A673 (cell line): ENCODE measurements around the gene GDF9. TPM values are rescaled to one million over a fixed set of nuclear protein-coding genes. Genes with fewer than 3 reads are reported as not detected.

Source experiments
- BruUV-seq: library from RNA; stranded (reverse); fragments of 400-500 nt; replicated peaks from 2 replicates; lab custom pipeline; 2021; lab: Mats Ljungman, UMichigan
- CTCF ChIA-PET: fragments of 300-600 bp; sonication (Branson Sonifier 250); formaldehyde crosslinking; loops from one replicate; lab custom pipeline; 2022; ENCODE audit warnings: antibody characterized with exemption; lab: Charles Lee
- POLR2A ChIA-PET: fragments of 300-600 bp; sonication (Branson Sonifier 250); formaldehyde crosslinking; loops from one replicate; lab custom pipeline; 2022; ENCODE audit warnings: antibody characterized with exemption; ENCODE audit not compliant: low non-redundant PET; lab: Charles Lee
- DNase-seq: peaks from one replicate; pipeline ENCODE4 v3.0.0-alpha.2; 2015; ENCODE audit warnings: low spot score
- H3K27ac ChIP-seq: fragments of 200-600 bp; sonication (generic); 2 replicates; pipeline ENCODE4 v1.5.1; 2016; ENCODE audit warnings: mixed run types, low read depth, mild to moderate bottlenecking, mixed read lengths, antibody characterized with exemption, low read length; ENCODE audit not compliant: poor library complexity, severe bottlenecking
- H3K27me3 ChIP-seq: fragments of 200-600 bp; sonication (generic); replicated peaks from 2 replicates; pipeline ENCODE4 v1.6.1; 2017; ENCODE audit warnings: mixed run types, low read depth, mild to moderate bottlenecking, mixed read lengths, antibody characterized with exemption, low read length; ENCODE audit not compliant: insufficient read depth, poor library complexity
- H3K36me3 ChIP-seq: fragments of 200-600 bp; sonication (generic); 2 replicates; pipeline ENCODE4 v1.6.1; 2016; ENCODE audit warnings: mixed run types, mild to moderate bottlenecking, mixed read lengths, antibody characterized with exemption, low read length; ENCODE audit not compliant: insufficient read depth, poor library complexity, severe bottlenecking
- H3K4me1 ChIP-seq: fragments of 200-600 bp; sonication (generic); 2 replicates; pipeline ENCODE4 v1.6.1; 2017; ENCODE audit warnings: mixed run types, mild to moderate bottlenecking, mixed read lengths, antibody characterized with exemption, low read length; ENCODE audit not compliant: insufficient read depth, poor library complexity, severe bottlenecking
- H3K4me3 ChIP-seq: fragments of 200-600 bp; sonication (generic); 2 replicates; pipeline ENCODE4 v1.5.1; 2016; ENCODE audit warnings: low read depth, mixed run types, mild to moderate bottlenecking, mixed read lengths, low read length; ENCODE audit not compliant: poor library complexity, severe bottlenecking
- H3K9me3 ChIP-seq: fragments of 200-600 bp; sonication (generic); 2 replicates; pipeline ENCODE4 v1.6.1; 2016; ENCODE audit warnings: mixed run types, low read depth, mild to moderate bottlenecking, mixed read lengths, antibody characterized with exemption, low read length; ENCODE audit not compliant: poor library complexity, severe bottlenecking
- CTCF ChIP-seq: fragments of 300-800, 200-600 bp; sonication (generic); conservative IDR thresholded peaks from 2 replicates; pipeline ENCODE4 v1.5.1; 2017; ENCODE audit warnings: low read depth, mild to moderate bottlenecking, antibody characterized with exemption, low read length, moderate library complexity, mixed read lengths
- EZH2 ChIP-seq: fragments of 200-600 bp; sonication (generic); IDR thresholded peaks from 2 replicates; pipeline ENCODE4 v1.6.1; 2017; ENCODE audit warnings: borderline replicate concordance, low read depth, mild to moderate bottlenecking, mixed read lengths, antibody characterized with exemption, low read length; ENCODE audit not compliant: poor library complexity, severe bottlenecking
- intact Hi-C: fragments of 100-400 bp; cut with micrococcal nuclease; formaldehyde crosslinking; loops from one replicate; pipeline ENCODE4 v1.10.0; 2022; ENCODE audit not compliant: unreplicated experiment
- total RNA-seq: library from RNA; stranded (reverse); gene quantifications from 2 replicates; pipeline ENCODE4 v1.2.3, GENCODE V29; 2021

The GDF9 gene
- total RNA-seq, 1 experiment from 2014 or later: 0.32 TPM

GRCh38 chr5:132887283-132887682, 21.0 kb upstream of the GDF9 start:
- H3K27ac ChIP-seq: no peak overlapping the region
- BruUV-seq: no TSS peak
- POLR2A ChIA-PET: no interaction called here

DNA sequence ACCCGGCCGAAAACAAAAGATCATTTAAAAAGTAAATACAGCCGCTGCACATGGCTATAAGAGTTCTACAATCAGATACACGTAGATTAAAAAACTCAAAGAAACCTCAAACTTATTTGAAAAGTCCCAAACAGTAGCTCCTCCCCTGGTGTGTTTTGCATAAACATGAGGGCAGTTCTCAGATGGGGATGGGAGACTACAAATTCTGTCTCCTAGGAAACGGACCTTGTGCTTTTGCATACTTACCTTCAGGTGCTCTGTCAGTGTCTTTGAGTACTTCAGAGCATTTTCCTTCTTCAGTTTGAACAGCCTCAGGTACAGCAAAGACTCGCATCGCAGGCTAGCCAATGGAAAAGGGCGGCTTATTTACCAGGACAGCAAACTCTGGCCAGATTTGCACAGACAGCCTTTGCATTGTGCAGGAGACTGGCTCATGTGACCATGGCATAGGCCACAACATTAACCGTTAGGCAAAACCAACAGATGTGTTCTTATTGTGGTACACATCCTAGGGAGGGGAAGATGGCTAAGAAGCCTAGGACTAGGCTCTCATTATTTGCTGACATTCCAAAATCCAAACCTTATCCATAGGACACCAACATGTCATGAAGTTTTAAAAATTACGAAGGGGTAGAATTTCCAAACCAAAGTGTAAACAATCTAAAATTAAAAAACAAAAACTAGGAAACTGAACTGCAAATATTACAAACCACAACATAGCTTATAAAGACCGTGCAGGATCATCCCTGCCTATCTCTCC, 20.0 kb upstream of the GDF9 start:
- no peak for DNase-seq
- H3K9me3 ChIP-seq: no peaks in the 10 kb centered on the region
- POLR2A ChIA-PET: no interaction called here
- H3K4me1 ChIP-seq: no peaks in the 10 kb centered on the region
- no peaks in the 10 kb centered on the region for H3K27me3 ChIP-seq
- H3K4me3 ChIP-seq: no peak overlapping the region
- intact Hi-C loops: no loop called here
- no peak overlapping the region for H3K27ac ChIP-seq
- TF ChIP-seq CTCF (no peak), EZH2 (no peak)
- CTCF ChIA-PET: no interaction called here
- H3K36me3 ChIP-seq: peaks cover 47% of the 10 kb centered on the region
- no TSS peak for BruUV-seq

More at GRCh38 chr5:132887283-132887682, 21.0 kb upstream of the GDF9 start:
- H3K4me1 ChIP-seq: no peaks in the 10 kb centered on the region
- no peak for TF ChIP-seq CTCF
- TF ChIP-seq EZH2: no peak
- peaks cover 38% of the 10 kb centered on the region for H3K36me3 ChIP-seq
- no peaks in the 10 kb centered on the region for H3K9me3 ChIP-seq
- intact Hi-C loops: no loop called here
- DNase-seq: no peak
- CTCF ChIA-PET: no interaction called here
- H3K4me3 ChIP-seq: no peak overlapping the region
- H3K27me3 ChIP-seq: no peaks in the 10 kb centered on the region

DNA sequence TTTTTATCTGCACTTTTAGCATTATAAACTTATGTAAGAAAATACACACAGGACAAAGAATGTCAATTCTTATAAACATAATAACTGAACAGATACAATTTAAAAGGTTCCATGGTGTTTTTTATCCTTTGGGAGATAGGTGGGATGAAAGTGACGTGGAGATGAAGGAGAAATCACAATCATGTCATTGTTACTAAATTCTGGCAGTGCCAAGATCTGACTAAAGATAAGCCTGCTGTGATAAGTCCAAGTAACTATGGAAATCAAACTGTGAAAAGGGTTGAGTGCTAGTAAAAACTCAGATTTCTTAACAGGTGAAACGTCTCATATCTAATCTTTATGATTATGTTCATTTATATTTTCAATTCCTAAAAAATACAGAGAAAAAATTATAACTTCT, 18.3 kb upstream of the GDF9 start:
- no TSS peak for BruUV-seq
- H3K36me3 ChIP-seq: peaks cover 61% of the 10 kb centered on the region
- CTCF ChIA-PET: no interaction called here
- no peak overlapping the region for H3K27ac ChIP-seq
- intact Hi-C loops: loop anchor here (5.0 kb wide), 1 partner anchor 497 kb away; no protein-coding TSS in a partner anchor
- POLR2A ChIA-PET: no interaction called here
- H3K27me3 ChIP-seq: no peaks in the 10 kb centered on the region
- H3K4me3 ChIP-seq: no peak overlapping the region
- TF ChIP-seq EZH2 (no peak), CTCF (no peak)
- no peaks in the 10 kb centered on the region for H3K9me3 ChIP-seq
- no peaks in the 10 kb centered on the region for H3K4me1 ChIP-seq
- no peak for DNase-seq
